Measurements from ENCODE around the gene DNASE2.
"Not testable (repeated sequence)": the region's sequence is repeated elsewhere in the genome, so short reads cannot be mapped to it uniquely, and the experiment has no call there.

Gene DNASE2

GRCh38 chr19:12896460-12896859, 15.2 kb upstream of the DNASE2 start:
- Histone ChIP-seq H3K36me3 (replicated peaks; ENCODE audit: low read depth, low read length) (peaks cover 37% of the 10 kb centered on the region), H3K4me1 (ENCODE audit: low read length) (peaks cover 40% of the 10 kb centered on the region), H3K4me2 (ENCODE audit: low read length) (no peak overlapping the region), H3K79me2 (ENCODE audit: low read length) (peaks cover 17% of the 10 kb centered on the region), H3K27me3 (ENCODE audit: low read depth, low read length) (no peaks in the 10 kb centered on the region), H3K9ac (ENCODE audit: low read length) (no peak overlapping the region), H3K4me3 (ENCODE audit: low read length) (no peak overlapping the region), H2AFZ (ENCODE audit: low read depth, low read length) (no peak overlapping the region), H4K20me1 (ENCODE audit: insufficient read depth, low read length) (no peaks in the 10 kb centered on the region; the same call in 1 of the 2 replicates), H3K27ac (ENCODE audit: low read length) (no peak overlapping the region), H3K9me3 (ENCODE audit: insufficient read depth, low read length) (no peaks in the 10 kb centered on the region)
- no peak for TF ChIP-seq EZH2phosphoT487 (IDR thresholded peaks at IDR 0.05; ENCODE audit: low read depth)
- TF ChIP-seq CTCF (IDR thresholded peaks at IDR 0.05; ENCODE audit: low read depth, low read length), result no peak

- no peak overlapping the region for H2AFZ ChIP-seq (ENCODE audit: low read depth, low read length)
- no peak overlapping the region for H3K27ac ChIP-seq (ENCODE audit: low read length)
- peaks cover 20% of the 10 kb centered on the region for H3K79me2 ChIP-seq (ENCODE audit: low read length)
- H4K20me1 ChIP-seq (ENCODE audit: insufficient read depth, low read length), result no peaks in the 10 kb centered on the region; the same call in 1 of the 2 replicates
- TF ChIP-seq CTCF (IDR thresholded peaks at IDR 0.05; ENCODE audit: low read depth, low read length) (no peak), EZH2phosphoT487 (IDR thresholded peaks at IDR 0.05; ENCODE audit: low read depth) (no peak)
- peaks cover 34% of the 10 kb centered on the region for H3K36me3 ChIP-seq (replicated peaks; ENCODE audit: low read depth, low read length)
- H3K4me2 ChIP-seq (ENCODE audit: low read length), result no peak overlapping the region
- no peaks in the 10 kb centered on the region for H3K9me3 ChIP-seq (ENCODE audit: insufficient read depth, low read length)
- no peaks in the 10 kb centered on the region for H3K27me3 ChIP-seq (ENCODE audit: low read depth, low read length)
- H3K9ac ChIP-seq (ENCODE audit: low read length), result no peak overlapping the region
- H3K4me3 ChIP-seq (ENCODE audit: low read length), result no peak overlapping the region
- peaks cover 23% of the 10 kb centered on the region for H3K4me1 ChIP-seq (ENCODE audit: low read length)
These were observed 12.3 kb upstream of the DNASE2 start for GRCh38 chr19:12893582-12893981.

GRCh38 chr19:12891553-12892021, 10.3 kb upstream of the DNASE2 start:
- peaks cover 22% of the 10 kb centered on the region for H3K36me3 ChIP-seq (replicated peaks; ENCODE audit: low read depth, low read length)
- no peak overlapping the region for H3K27ac ChIP-seq (ENCODE audit: low read length)
- peaks cover 12% of the 10 kb centered on the region for H3K4me1 ChIP-seq (ENCODE audit: low read length)
- no peak overlapping the region for H2AFZ ChIP-seq (ENCODE audit: low read depth, low read length)
- no peaks in the 10 kb centered on the region for H3K27me3 ChIP-seq (ENCODE audit: low read depth, low read length)
- peak overlapping the region; percentile 59 for H3K9ac ChIP-seq (ENCODE audit: low read length)
- peak overlapping the region; percentile 87 for H3K4me3 ChIP-seq (ENCODE audit: low read length)
- peak overlapping the region; percentile 78 for H3K4me2 ChIP-seq (ENCODE audit: low read length)
- H4K20me1 ChIP-seq (ENCODE audit: insufficient read depth, low read length), result no peaks in the 10 kb centered on the region; the same call in 1 of the 2 replicates
- no peak for TF ChIP-seq EZH2phosphoT487 (IDR thresholded peaks at IDR 0.05; ENCODE audit: low read depth)
- H3K9me3 ChIP-seq (ENCODE audit: insufficient read depth, low read length), result no peaks in the 10 kb centered on the region
- peaks cover 20% of the 10 kb centered on the region for H3K79me2 ChIP-seq (ENCODE audit: low read length)

GRCh38 chr19:12890787-12891552, 9.7 kb upstream of the DNASE2 start, which contains the start of gene GCDH:
Gene GCDH (plus strand): TSS chr19:12891160. CDS start chr19:12891305, 145 bp downstream.
- Histone ChIP-seq H3K4me2 (ENCODE audit: low read length) (peak within 1 kb of the TSS; percentile 78), H3K9ac (ENCODE audit: low read length) (peak within 1 kb of the TSS; percentile 59), H3K79me2 (ENCODE audit: low read length) (peaks cover 20% of the 10 kb centered on the region), H4K20me1 (ENCODE audit: insufficient read depth, low read length) (no peaks in the 10 kb centered on the region; the same call in 1 of the 2 replicates), H3K27ac (ENCODE audit: low read length) (no peak within 1 kb of the TSS), H2AFZ (ENCODE audit: low read depth, low read length) (peak within 1 kb of the TSS; percentile 72; the same call in 1 of the 2 replicates), H3K27me3 (ENCODE audit: low read depth, low read length) (no peaks in the 10 kb centered on the region), H3K4me3 (ENCODE audit: low read length) (peak within 1 kb of the TSS; percentile 87), H3K36me3 (replicated peaks; ENCODE audit: low read depth, low read length) (peaks cover 16% of the 10 kb centered on the region), H3K4me1 (ENCODE audit: low read length) (peaks cover 17% of the 10 kb centered on the region), H3K9me3 (ENCODE audit: insufficient read depth, low read length) (no peaks in the 10 kb centered on the region)
- TF ChIP-seq CTCF (IDR thresholded peaks at IDR 0.05; ENCODE audit: low read depth, low read length) (no peak), EZH2phosphoT487 (IDR thresholded peaks at IDR 0.05; ENCODE audit: low read depth) (no peak)

GRCh38 chr19:12890299-12890786, 9.1 kb upstream of the DNASE2 start:
- H3K79me2 ChIP-seq (ENCODE audit: low read length), result peaks cover 20% of the 10 kb centered on the region
- not testable (repeated sequence) for H3K27me3 ChIP-seq (ENCODE audit: low read depth, low read length); H4K20me1 ChIP-seq (ENCODE audit: insufficient read depth, low read length); H3K27ac ChIP-seq (ENCODE audit: low read length); H3K9me3 ChIP-seq (ENCODE audit: insufficient read depth, low read length)
- peaks cover 17% of the 10 kb centered on the region for H3K4me1 ChIP-seq (ENCODE audit: low read length)
- H3K36me3 ChIP-seq (replicated peaks; ENCODE audit: low read depth, low read length), result peaks cover 14% of the 10 kb centered on the region
- peak overlapping the region; percentile 68 for H3K4me2 ChIP-seq (ENCODE audit: low read length)
- peak overlapping the region; percentile 72; the same call in 1 of the 2 replicates for H2AFZ ChIP-seq (ENCODE audit: low read depth, low read length)
- H3K4me3 ChIP-seq (ENCODE audit: low read length), result peak overlapping the region; percentile 87
- peak overlapping the region; percentile 33; the same call in 1 of the 2 replicates for H3K9ac ChIP-seq (ENCODE audit: low read length)

Measured in OCI-LY3 (cell line).